NCI-H510A (cell line): ENCODE results near the gene LRP1B.

ENCODE experiments used
- DNase-seq: peaks from one replicate; lab custom pipeline; 2025; lab: John Stamatoyannopoulos, UW

LRP1B gene

DNA sequence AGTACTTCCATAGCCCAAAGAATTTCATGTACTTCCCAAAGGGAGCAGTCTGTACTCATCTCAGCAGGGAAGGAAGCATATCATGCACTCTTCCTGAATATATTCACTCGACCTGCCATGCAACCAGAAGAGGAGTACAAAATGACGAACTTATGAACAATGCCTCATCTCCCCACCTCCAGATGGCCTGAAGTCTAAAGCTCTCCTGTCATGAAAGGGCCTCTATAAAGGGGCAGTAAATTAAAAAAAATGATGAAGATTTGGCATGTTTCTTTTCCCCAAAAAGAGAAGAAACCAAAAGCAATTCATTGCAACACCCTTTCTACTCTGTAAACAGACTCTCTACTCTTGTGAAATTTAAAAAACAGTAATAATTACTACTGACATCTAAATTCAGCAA is 1601.1 kb downstream of the LRP1B start:
- DNase-seq, result no peak

DNA sequence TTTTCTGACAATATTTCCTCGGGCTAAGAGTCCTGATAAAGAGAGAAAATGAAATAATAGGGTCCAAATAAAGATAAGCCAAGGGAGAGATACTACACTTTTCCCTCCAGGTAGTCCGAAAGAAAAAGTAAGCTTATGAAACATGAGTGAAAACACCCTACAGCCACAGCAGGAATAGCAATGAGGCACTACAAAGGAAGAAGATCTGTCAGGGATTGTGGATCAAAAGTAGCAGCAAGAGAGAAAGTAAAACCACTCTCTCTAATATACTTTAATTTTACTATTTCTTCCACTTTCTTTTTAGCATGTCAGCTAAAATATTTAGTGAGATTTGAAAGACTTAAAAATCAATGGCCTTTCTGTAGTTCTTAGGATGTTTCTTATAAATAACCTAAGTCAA is 1601.8 kb downstream of the LRP1B start:
- DNase-seq, result no peak

DNA sequence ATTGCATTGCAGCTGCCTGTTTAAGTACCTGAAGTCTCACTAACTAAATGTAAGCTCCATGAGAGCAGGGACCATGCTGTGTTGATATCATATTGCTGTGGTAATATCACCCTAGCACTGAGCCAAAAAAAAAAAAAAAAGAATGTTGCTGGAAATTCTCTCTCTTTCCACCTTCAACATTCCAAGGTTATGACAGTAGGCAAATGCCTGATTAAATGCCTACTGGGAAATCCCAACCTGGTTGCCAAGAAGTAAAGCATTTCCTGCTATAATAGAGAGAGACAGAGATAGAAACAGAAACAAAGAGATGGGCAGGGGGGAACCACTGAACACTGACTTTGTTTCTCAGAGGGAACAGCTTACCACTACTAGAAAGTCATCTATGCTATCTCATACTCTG is 1604.2 kb downstream of the LRP1B start:
- DNase-seq, result no peak

DNA sequence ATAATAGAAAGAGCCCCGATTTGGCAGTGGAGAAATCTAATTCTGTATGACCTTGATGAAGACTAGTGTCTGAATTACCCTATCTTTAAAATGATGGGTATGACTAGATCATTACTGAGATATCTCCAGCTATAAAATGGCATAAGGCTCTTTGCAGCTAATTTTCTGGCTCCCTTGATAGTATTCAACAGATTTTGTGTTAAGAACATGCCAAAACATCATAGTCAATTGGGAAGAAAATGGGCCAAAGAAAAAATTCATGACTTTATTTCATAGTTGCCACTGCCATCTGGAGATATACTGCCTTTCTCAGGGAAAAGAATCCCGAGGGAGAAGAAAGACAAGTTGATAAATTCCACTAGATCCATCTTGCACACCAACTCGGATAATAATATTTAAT is 1618.7 kb downstream of the LRP1B start:
- no peak for DNase-seq

DNA sequence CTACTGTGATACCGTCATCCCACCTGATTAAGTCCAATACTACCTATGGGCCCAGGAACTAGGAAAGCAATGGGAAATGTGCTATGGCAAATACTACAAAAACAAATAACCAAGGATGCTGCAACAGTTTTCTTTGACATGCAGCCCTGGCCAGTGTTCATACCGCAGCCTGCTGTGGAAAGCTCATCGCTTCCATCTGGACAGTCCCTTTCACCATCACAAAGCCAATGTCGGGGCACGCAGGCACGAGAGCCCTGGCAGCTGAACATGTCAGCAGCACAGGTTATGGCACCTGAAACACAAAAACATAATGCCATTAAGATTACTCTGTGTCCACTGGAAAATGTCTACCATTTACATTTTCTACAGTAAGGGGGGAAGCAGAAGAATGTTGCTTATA is 1621.1 kb downstream of the LRP1B start:
- no peak for DNase-seq

DNA sequence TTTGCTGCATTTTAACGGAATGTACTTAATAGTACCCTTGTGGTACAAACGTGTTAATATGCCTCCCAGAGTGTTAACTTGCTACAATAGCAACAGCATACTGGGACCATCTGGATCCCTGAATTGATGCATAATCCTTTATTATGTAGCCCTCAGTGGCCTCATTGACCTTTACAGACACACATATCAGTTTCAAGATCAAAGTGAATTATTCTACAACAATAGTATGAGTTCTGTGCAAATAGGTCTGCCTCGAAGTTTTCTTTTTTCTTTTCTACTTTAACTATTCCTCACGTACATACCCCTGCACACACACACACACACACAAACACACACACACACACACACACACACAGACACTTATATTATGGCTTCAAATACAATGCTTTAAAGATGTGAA is 1622.1 kb downstream of the LRP1B start:
- DNase-seq, result no peak

DNA sequence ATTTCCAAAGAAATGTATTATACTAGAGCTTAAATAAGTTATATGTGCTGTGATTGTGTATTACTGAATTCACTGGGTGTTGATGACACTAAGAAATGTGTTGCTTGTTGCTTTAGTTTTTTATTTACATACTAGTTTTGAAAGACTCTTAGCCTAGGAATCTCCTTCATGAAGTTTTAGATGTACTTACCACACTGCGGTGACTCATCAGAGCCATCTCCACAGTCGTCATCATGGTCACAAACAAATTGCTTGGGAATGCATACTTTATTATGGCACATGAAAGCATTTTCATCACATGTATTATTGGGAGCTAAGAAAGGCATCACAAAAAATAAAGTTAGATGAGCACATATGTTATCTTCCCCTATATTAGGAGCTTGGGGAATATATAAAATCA is 1624.2 kb downstream of the LRP1B start:
- no peak for DNase-seq

DNA sequence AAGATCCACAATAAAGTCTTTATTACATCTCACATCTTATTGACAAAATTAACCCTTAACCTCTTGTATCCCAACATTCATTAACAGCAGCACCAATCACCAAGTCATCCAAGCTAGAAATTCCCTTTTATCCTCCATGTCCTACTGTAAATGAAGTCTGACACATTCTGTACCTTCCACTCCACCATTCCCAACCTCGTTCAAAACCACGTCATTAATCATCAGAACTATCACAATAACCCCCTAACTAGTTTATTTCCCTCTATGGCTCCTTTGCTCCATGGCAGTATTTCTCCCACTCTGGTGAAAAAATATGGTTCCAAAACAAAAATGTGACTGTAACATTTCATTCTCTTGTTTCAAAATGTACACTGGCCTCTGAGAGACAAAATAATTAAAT is 1626.2 kb downstream of the LRP1B start:
- no peak for DNase-seq

DNA sequence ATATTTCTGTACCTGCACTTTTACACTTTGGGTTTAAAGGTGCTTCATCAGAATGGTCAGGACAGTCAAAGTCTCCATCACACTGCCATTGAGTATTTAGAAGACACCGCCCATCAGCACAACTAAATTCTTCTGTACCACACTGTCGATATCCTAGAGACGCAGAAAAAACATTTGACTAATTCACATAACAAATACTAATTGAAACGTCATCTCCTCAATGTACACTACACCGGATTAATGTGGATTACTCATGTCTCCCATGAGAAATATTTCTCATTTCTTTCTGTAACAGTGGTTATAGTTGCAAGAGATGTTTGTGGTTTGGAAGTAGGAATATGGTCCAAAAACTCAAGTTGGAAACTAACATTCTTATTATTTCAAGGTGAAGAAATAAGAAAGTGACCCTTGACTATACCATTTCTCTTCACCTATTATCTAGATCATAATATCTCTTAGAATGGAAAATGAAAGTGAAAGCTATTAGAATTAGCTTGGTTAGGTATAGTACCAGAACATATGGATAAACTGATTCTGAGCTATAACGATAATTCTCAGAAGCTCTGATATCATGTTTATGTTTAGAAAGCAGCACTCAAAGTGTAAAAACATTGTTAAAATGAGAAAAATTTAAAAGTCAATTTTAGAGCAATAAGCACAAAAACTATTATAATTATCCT is 1627.7 kb downstream of the LRP1B start:
- no peak for DNase-seq

DNA sequence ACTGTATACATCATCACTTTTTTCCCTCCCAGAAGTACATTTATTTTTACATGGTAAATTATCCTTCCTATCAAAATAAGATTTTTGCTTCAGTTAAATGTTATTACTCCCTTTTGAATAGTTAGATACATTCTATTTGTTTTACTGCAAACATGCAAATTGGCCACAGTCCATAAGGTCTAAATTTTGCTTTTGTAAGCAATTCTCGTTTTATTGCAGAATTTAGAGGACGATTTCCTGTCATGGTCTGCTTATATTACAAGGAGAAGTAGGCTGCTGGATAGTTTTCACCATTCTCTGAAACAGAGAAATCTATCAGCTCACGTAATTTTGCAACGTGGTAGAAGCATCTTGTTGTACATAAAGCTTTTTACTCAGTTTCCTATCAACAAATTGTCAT is 1632.5 kb downstream of the LRP1B start:
- DNase-seq, result no peak

DNA sequence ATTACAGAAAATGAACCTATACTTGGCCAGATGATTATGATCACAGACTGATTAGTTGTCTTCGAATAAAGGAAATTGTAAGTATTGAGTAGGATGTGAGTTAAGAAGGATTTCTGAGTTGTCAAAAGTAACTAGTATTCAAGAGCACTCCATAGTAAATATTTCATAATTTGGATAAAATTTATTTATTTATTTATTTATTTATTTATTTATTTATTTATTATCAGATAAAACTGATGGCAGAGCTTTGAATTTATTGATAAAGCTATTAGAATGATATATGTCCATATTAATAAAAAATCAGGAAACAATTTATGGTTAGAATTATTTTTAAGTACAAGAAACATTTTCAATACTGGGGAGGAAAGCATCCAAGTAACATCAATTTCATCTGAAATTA is 1634.1 kb downstream of the LRP1B start:
- no peak for DNase-seq

DNA sequence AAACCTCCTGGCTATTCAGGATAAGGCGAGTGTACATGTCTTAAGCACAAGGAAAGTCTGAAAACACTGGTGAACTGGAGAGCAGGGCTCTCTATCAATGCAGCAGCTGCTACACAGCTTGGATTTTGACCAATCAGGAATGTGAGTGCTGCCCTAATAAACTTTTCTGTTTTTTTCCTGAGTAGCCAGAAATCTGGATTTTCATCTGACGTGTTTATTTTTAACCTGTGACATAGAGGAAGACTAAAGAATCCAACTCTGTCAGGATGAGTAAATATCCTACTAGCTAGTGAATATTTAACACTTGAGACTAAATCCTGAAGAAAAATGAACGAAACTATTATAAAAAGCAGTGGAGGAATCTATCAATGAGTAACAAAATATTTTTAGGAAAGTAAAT is 1638.9 kb downstream of the LRP1B start:
- DNase-seq, result no peak

DNA sequence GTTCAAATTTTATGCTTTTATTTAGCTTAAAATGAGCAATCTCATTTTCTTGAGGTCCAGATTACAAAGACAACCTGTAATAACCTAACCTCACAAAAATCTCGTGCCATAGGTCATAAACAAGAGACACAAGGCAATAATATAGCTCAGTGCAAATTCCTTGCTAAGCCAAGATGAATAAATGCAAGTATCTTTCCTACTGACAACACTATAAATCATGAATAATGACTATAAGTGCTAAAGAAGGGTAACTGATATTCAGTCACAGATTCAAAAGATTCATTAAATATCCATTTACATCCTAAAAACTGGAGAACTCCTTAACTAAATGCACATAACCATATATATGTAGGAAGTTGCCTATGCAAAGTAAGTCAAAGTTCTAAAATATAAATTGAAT is 1641.6 kb downstream of the LRP1B start:
- DNase-seq, result no peak

DNA sequence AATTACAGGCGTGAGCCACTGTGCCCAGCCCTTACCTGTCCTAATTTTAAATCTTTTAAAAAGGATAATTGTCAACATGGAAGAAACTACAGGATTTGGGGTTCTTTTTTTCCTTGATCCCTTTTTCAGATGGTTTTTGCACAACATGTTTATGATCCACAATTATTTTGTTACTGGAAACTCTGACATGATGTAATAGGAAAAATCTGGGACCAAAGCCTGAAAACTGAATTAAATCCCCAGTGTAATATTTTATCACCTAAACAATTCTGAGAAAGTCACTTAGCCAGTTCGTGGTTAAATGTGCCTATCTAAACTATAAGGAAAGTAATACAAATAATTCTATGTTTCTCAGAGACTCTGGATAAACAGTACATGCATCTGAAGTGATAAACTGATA is 1649.7 kb downstream of the LRP1B start:
- DNase-seq, result no peak

DNA sequence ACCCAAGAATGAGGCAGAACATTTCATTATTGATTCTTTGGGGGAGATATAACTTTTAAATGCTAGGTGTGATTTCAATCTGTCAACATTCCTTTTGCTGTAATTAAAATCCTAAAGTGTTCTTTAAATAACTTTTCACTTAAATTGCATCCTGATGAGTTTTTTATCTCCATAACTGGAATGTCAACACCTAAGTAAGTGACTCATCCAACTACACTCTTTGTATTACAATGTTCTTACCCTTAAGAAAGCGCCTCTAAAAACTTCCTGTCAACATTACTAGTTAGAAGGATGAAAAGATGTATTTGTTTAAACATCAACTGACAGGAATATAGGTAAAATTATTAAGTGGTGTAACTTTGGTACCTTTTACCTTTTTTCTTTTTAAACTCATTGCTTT is 1657.0 kb downstream of the LRP1B start:
- DNase-seq, result no peak

DNA sequence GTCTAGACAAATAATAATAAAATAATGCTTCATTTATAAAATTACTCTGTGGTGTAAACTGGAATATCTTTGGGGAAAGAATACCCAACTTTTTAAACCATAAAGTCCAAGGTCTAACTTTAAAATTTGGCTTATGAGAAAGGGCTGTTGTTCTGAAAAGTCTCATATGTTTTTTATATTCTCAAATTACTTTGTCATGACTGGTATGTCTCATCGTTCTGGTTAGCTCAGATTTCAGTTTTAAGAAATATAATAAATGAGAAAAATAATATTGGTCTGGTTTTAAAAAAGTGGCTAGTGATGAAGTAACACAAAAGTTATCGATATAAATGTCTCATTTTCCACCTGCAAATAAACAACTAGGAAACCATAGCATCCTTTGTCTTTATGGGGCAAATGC is 1658.1 kb downstream of the LRP1B start:
- no peak for DNase-seq

DNA sequence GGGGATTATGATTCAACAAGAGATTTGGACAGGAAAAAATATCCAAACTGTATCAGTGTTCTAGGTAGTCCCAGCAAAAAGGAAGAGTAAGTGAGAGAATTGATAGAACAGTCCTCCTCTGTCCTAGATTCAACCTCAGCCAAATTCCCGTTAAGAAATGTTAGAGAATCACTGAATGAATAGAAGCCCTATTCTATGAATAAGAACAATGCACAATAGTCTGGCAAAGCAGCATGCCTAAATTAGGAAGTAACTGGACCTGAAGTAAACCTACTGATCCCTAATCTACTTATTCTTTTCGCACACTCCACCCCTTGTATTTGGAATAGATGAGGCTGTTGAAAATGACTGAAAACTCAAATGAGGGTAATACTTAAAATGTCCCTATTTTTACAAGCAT is 1665.5 kb downstream of the LRP1B start:
- DNase-seq, result no peak

DNA sequence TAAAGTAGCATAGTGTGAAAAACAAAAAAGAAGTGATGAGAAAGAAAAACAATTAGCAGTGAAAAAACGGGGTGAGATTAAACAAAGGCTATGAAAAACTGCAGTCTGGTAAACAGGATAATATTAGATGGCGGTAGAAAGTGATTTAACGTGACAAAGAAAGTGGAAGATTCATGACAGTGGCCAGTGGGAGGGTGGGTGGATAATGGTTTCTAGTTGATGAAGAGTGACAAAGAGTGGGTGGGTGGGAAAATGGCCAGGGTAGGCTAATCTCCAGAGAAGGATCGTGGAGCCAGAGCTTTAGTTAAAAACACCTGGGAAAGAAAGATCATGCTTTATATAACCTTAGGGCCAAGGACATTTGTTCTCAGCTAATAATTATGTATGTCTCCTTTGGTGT is 1667.8 kb downstream of the LRP1B start:
- no peak for DNase-seq

DNA sequence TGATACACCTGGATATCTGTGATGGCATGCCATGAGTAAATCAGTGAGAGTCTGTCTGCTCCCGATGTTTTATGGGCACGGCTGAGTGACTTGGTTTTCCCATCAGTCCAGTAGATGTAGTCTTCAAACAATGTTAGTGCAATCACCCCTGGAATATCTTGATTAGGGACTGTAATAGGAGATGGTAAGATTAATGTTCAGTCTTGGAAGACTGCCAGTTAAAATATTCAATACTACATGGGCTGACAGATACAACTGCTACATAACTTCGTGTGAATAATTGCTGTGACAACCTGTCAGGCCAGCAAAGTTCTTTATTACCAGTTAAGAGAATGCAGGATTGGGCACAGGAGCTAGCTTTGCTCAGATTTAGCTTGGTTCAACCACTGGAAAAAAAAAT is 1673.3 kb downstream of the LRP1B start:
- DNase-seq, result peak; percentile 4

DNA sequence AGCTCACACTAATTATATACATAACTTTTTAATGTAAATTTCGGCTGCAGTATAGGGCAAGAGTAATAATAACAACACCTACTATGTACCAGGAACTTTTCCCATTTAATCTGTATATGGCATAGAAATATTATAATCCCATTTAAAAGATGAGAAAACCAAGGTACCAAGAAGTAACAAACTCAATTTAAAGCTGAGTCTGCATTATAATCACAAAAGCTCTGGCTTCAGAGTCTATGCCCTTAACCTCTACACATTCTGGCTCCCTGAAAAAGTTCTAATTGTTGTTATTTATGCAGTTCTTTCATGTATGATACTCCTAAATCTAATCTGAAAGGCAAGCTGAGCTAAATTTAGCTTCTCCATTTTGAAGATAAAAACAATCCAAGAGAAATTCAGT is 1675.5 kb downstream of the LRP1B start:
- DNase-seq, result no peak

DNA sequence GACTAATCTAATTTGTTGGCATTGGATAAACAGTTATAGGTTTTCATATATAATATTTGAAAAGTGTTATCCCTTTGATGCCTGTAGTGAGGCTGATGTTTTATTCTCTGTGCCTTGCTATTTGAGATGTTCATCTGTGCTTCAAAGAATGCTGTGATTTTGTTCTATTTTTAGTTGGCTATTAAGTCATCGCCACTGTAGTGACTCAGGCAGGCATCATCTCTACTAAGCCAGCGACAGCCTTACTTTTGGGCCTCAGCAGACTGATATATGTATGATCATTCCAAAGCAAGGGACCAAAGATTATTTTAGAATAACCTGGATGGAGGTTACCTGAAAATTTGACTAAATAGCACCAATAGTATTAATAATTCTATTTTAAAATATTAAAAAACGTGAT is 1676.1 kb downstream of the LRP1B start:
- DNase-seq, result no peak

DNA sequence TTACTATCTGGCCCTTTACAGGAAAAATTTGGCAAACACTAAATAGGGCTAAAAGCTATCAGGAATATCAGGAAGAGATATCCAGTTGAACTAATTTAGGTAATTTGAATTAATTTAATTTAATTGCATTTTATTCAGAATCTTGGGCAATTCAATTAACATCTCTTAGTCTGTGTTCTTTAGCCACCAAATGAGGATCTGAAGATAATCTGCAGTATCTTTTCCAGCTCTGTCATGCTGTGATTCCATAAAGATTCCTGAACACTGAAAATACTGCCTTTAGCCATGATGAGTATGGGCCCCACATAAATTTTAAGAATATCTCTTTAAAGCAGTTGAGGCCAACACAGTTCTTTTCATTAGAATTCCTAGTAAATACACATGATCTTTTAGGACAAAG is 1679.5 kb downstream of the LRP1B start:
- no peak for DNase-seq

DNA sequence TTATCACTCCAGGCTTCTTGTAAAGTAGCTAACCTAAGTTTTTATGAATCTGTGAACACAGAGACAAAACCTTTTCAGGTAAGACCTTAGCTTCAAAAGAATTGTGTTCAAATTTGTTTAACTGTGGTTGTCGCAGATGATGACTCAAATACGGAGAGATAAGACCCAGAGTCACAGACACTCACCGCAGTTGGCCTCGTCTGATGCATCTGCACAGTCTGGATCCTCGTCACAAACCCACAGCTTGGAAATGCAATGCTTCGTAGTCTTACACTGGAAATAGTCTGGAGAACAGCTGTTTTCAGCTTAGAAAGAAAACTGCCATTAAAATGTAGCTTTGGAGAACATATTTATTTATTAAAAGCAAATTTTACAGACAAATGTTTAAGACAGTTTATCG is 1688.5 kb downstream of the LRP1B start:
- DNase-seq, result no peak

DNA sequence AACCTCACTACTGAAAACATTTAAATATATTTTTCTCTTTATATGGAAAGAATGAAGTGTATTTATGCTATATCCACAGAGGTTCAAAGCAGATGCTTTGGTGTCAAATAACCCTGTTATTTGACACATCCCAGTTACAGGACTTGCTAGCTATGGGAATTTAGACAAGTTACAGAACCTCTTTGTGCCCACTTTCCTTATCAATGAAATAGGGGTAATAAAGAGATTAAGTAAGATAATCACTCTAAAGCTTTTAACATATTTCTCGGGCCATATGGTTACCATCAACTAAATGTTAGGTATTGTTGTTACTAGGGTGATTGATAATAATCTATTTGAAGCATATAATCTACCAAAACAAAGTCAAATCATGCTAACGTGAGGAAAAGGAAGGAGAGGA is 1690.0 kb downstream of the LRP1B start:
- no peak for DNase-seq

DNA sequence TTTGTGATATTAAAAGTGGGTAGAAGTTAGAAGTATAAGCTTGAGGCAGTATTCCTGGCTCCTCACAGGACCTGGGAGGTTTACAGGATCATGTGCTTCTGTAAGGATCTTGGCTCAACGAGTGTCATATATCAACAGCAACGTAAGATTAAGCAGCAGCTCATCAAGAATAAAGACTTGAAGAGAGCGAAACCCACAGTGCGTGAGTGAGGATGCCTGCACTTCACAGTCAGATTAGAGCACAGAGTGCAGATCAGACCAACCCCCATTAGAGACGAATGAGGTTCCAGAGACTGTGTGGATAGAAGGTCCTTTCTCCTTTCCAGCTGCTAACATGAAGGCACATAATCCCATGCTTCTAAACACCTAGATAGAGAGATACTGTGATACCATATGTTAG is 1693.9 kb downstream of the LRP1B start:
- DNase-seq, result no peak
